CD8-positive, alpha-beta memory T cell (primary cell): ENCODE results near the gene STAT1. TPM values are rescaled to one million over a fixed set of nuclear protein-coding genes. Genes with fewer than 3 reads are reported as not detected.

ENCODE experiments used
- CTCF ChIA-PET: fragments of 350-600 bp; sonication (Branson Sonifier 250); formaldehyde crosslinking; loops from one replicate; lab custom pipeline; 2021; ENCODE audit warnings: antibody characterized with exemption; lab: Charles Lee
- POLR2A ChIA-PET: fragments of 350-600 bp; sonication (Branson Sonifier 250); formaldehyde crosslinking; loops from one replicate; lab custom pipeline; 2021; ENCODE audit warnings: antibody characterized with exemption; lab: Charles Lee
- DNase-seq, 5 donors: peaks; one replicate each; pipeline versions ENCODE4 v3.0.0 to v3.0.0-alpha.2; 2020 to 2022; ENCODE audit warnings: mixed read lengths in 1 of 5
- H3K27ac ChIP-seq: one replicate; pipeline ENCODE4 v1.7.0; 2013; ENCODE audit warnings: low read depth, mild to moderate bottlenecking, low read length, moderate library complexity
- H3K27me3 ChIP-seq: 2 replicates; pipeline ENCODE4 v1.7.0; 2013; ENCODE audit warnings: low read length, mild to moderate bottlenecking; ENCODE audit not compliant: insufficient read depth, poor library complexity, severe bottlenecking
- H3K36me3 ChIP-seq: 2 replicates; pipeline ENCODE4 v1.7.0; 2013; ENCODE audit warnings: mild to moderate bottlenecking, low read length, moderate library complexity; ENCODE audit not compliant: insufficient read depth
- H3K4me1 ChIP-seq: 2 replicates; pipeline ENCODE4 v1.7.0; 2013; ENCODE audit warnings: mild to moderate bottlenecking, low read length, moderate library complexity; ENCODE audit not compliant: insufficient read depth
- H3K4me3 ChIP-seq: 2 replicates; pipeline ENCODE4 v1.7.0; 2013; ENCODE audit warnings: mild to moderate bottlenecking, low read length
- H3K9me3 ChIP-seq: 2 replicates; pipeline ENCODE4 v1.7.0; 2013; ENCODE audit warnings: mild to moderate bottlenecking, low read length
- H3K27ac Mint-ChIP-seq, 8 donors: one replicate each; pipeline ENCODE4 v1.8.0; 2020 to 2021; ENCODE audit warnings: mixed read lengths in 8 of 8, mild to moderate bottlenecking in 6 of 8, inconsistent platforms in 3 of 8, moderate library complexity in 3 of 8
- H3K27me3 Mint-ChIP-seq, 2 donors: one replicate each; pipeline ENCODE4 v1.8.0; 2020 to 2021; ENCODE audit warnings: mixed read lengths in 2 of 2, mild to moderate bottlenecking in 1 of 2, moderate library complexity in 1 of 2
- H3K36me3 Mint-ChIP-seq, 3 donors: one replicate each; pipeline ENCODE4 v1.8.0; 2020 to 2021; ENCODE audit warnings: mixed read lengths in 3 of 3, inconsistent platforms in 1 of 3, mild to moderate bottlenecking in 1 of 3
- H3K4me1 Mint-ChIP-seq, 3 donors: one replicate each; pipeline ENCODE4 v1.8.0; 2020 to 2021; ENCODE audit warnings: mixed read lengths in 3 of 3, inconsistent platforms in 1 of 3, mild to moderate bottlenecking in 1 of 3
- H3K4me3 Mint-ChIP-seq, 7 donors: one replicate each; pipeline ENCODE4 v1.8.0; 2020 to 2021; ENCODE audit warnings: mixed read lengths in 7 of 7, mild to moderate bottlenecking in 6 of 7, moderate library complexity in 4 of 7, inconsistent platforms in 2 of 7
- H3K9me3 Mint-ChIP-seq, 5 donors: one replicate each; pipeline ENCODE4 v1.8.0; 2020 to 2022; ENCODE audit warnings: mixed read lengths in 5 of 5, mild to moderate bottlenecking in 3 of 5, moderate library complexity in 2 of 5, inconsistent platforms in 1 of 5
- polyA plus RNA-seq: library from polyadenylated mRNA; unstranded; fragments of 300-500 nt; fragmentation: Illumina TruSeq; gene quantifications from one replicate; pipeline ENCODE4 v1.2.3, GENCODE V29; 2021
- total RNA-seq, 2 experiments: library from RNA; stranded (reverse); gene quantifications; one replicate each; pipeline ENCODE4 v1.2.3, GENCODE V29; 2021

The STAT1 gene
- total and polyA plus RNA-seq, 3 experiments from 2014 or later = 142 to 173 (median 145) TPM

GRCh38 chr2:191031256-191031655, 17.3 kb upstream of the STAT1 start:
- H3K27me3 ChIP-seq = no peaks in the 10 kb centered on the region
- ChIA-PET CTCF (no interaction called here), POLR2A (no interaction called here)
- no peak overlapping the region for H3K27ac ChIP-seq
- no peak for DNase-seq
- Mint-ChIP-seq H3K9me3 (no peaks in the 10 kb centered on the region), H3K4me3 (no peak overlapping the region), H3K36me3 (peaks cover 0 to 80% (median 9%) of the 10 kb centered on the region in 3 donors), H3K27me3 (no peaks in the 10 kb centered on the region), H3K27ac (peak overlapping the region in 7 of 8 donors; percentile 43 to 87 (median 79)), H3K4me1 (peaks cover 30 to 42% (median 35%) of the 10 kb centered on the region in 3 donors)
- no peaks in the 10 kb centered on the region for H3K9me3 ChIP-seq
- H3K36me3 ChIP-seq = peaks cover 32% of the 10 kb centered on the region
- H3K4me1 ChIP-seq = peaks cover 30% of the 10 kb centered on the region
- no peak overlapping the region for H3K4me3 ChIP-seq

- Mint-ChIP-seq H3K36me3 (peaks cover 0 to 77% (median 9%) of the 10 kb centered on the region in 3 donors), H3K27me3 (no peaks in the 10 kb centered on the region), H3K4me3 (peak overlapping the region in 1 of 7 donors; percentile 59), H3K9me3 (no peaks in the 10 kb centered on the region), H3K27ac (peak overlapping the region; percentile 59 to 91 (median 80)), H3K4me1 (peaks cover 30 to 48% (median 35%) of the 10 kb centered on the region in 3 donors)
- no peaks in the 10 kb centered on the region for H3K27me3 ChIP-seq
- CTCF ChIA-PET = no interaction called here
- peaks cover 26% of the 10 kb centered on the region for H3K36me3 ChIP-seq
- no peak overlapping the region for H3K27ac ChIP-seq
- H3K4me1 ChIP-seq = peaks cover 30% of the 10 kb centered on the region
- no peak overlapping the region for H3K4me3 ChIP-seq
- DNase-seq = peak in 3 of 5 donors; percentile 14 to 58 (median 52)
- POLR2A ChIA-PET = no interaction called here
- H3K9me3 ChIP-seq = no peaks in the 10 kb centered on the region
Observed at GRCh38 chr2:191030521-191031154, 16.7 kb upstream of the STAT1 start.

- H3K36me3 Mint-ChIP-seq = peaks cover 0 to 64% (median 4%) of the 10 kb centered on the region in 3 donors
- H3K4me1 Mint-ChIP-seq = peaks cover 33 to 55% (median 40%) of the 10 kb centered on the region in 3 donors
- CTCF ChIA-PET = interaction anchor here (0.9 to 3.1 kb wide), 6 partner anchors 9 to 179 kb away, joined by 3 to 12 read pairs (median 9); no protein-coding TSS in a partner anchor
- H3K4me1 ChIP-seq = peaks cover 30% of the 10 kb centered on the region
- no peaks in the 10 kb centered on the region for H3K27me3 Mint-ChIP-seq
- peak overlapping the region; percentile 3 to 93 (median 72) for H3K27ac Mint-ChIP-seq
- H3K36me3 ChIP-seq = peaks cover 14% of the 10 kb centered on the region
- H3K4me3 Mint-ChIP-seq = peak overlapping the region in 6 of 7 donors; percentile 11 to 38 (median 24)
- H3K27ac ChIP-seq = no peak overlapping the region
- no peaks in the 10 kb centered on the region for H3K9me3 Mint-ChIP-seq
- no peaks in the 10 kb centered on the region for H3K9me3 ChIP-seq
- no peaks in the 10 kb centered on the region for H3K27me3 ChIP-seq
- POLR2A ChIA-PET = interaction anchor here (0.7 to 1.2 kb wide), 2 partner anchors 31 to 121 kb away, joined by 3 read pairs; partner anchors contain the start of gene STAT4
- no peak for DNase-seq
- H3K4me3 ChIP-seq = peak overlapping the region; percentile 24
Observed at GRCh38 chr2:191029280-191029950, 15.4 kb upstream of the STAT1 start.

- no peak for DNase-seq
- Histone ChIP-seq H3K36me3 (no peaks in the 10 kb centered on the region), H3K4me1 (peaks cover 55% of the 10 kb centered on the region), H3K4me3 (no peak overlapping the region), H3K27ac (no peak overlapping the region), H3K9me3 (no peaks in the 10 kb centered on the region), H3K27me3 (no peaks in the 10 kb centered on the region)
- no peaks in the 10 kb centered on the region for H3K9me3 Mint-ChIP-seq
- H3K4me1 Mint-ChIP-seq = peaks cover 33 to 57% (median 40%) of the 10 kb centered on the region in 3 donors
- H3K27ac Mint-ChIP-seq = peak overlapping the region in 6 of 8 donors; percentile 7 to 89 (median 58)
- CTCF ChIA-PET = interaction anchor here (0.9 kb wide), 1 partner anchor 10 kb away, joined by 3 read pairs; no protein-coding TSS in a partner anchor
- POLR2A ChIA-PET = no interaction called here
- H3K36me3 Mint-ChIP-seq = peaks cover 0 to 39% (median 3%) of the 10 kb centered on the region in 3 donors
- H3K4me3 Mint-ChIP-seq = no peak overlapping the region
- H3K27me3 Mint-ChIP-seq = no peaks in the 10 kb centered on the region
Observed at GRCh38 chr2:191026377-191026776, 12.4 kb upstream of the STAT1 start.

GRCh38 chr2:191025135-191025534, 11.2 kb upstream of the STAT1 start:
- Histone ChIP-seq H3K4me3 (no peak overlapping the region), H3K27ac (no peak overlapping the region), H3K4me1 (peaks cover 56% of the 10 kb centered on the region), H3K27me3 (no peaks in the 10 kb centered on the region), H3K9me3 (no peaks in the 10 kb centered on the region), H3K36me3 (no peaks in the 10 kb centered on the region)
- peak overlapping the region; percentile 30 to 83 (median 73) for H3K27ac Mint-ChIP-seq
- H3K4me1 Mint-ChIP-seq = peaks cover 24 to 46% (median 30%) of the 10 kb centered on the region in 3 donors
- POLR2A ChIA-PET = no interaction called here
- no peaks in the 10 kb centered on the region for H3K9me3 Mint-ChIP-seq
- H3K4me3 Mint-ChIP-seq = peak overlapping the region in 1 of 7 donors; percentile 6
- CTCF ChIA-PET = interaction anchor here (1.0 to 1.9 kb wide), 2 partner anchors 10 to 11 kb away, joined by 3 to 6 read pairs; partner anchors contain the start of gene STAT1
- DNase-seq = no peak
- H3K36me3 Mint-ChIP-seq = peaks cover 0 to 32% (median 0%) of the 10 kb centered on the region in 3 donors
- no peaks in the 10 kb centered on the region for H3K27me3 Mint-ChIP-seq

- H3K27ac Mint-ChIP-seq = no peak overlapping the region
- peaks cover 22 to 44% (median 30%) of the 10 kb centered on the region in 3 donors for H3K4me1 Mint-ChIP-seq
- peak overlapping the region; percentile 66 for H3K4me3 ChIP-seq
- H3K36me3 Mint-ChIP-seq = peaks cover 0 to 17% (median 0%) of the 10 kb centered on the region in 3 donors
- peaks cover 53% of the 10 kb centered on the region for H3K4me1 ChIP-seq
- H3K27me3 Mint-ChIP-seq = no peaks in the 10 kb centered on the region
- no peaks in the 10 kb centered on the region for H3K9me3 Mint-ChIP-seq
- H3K4me3 Mint-ChIP-seq = no peak overlapping the region
- H3K9me3 ChIP-seq = no peaks in the 10 kb centered on the region
- H3K36me3 ChIP-seq = no peaks in the 10 kb centered on the region
- POLR2A ChIA-PET = interaction anchor here (0.5 to 2.6 kb wide), 6 partner anchors 9 to 172 kb away, joined by 3 to 13 read pairs (median 4); partner anchors contain the start of genes GLS and STAT1
- CTCF ChIA-PET = interaction anchor here (0.8 to 2.2 kb wide), 6 partner anchors 9 to 132 kb away, joined by 3 to 8 read pairs (median 6); partner anchors contain the start of gene STAT1
- peak in 2 of 5 donors; percentile 44 for DNase-seq
- no peaks in the 10 kb centered on the region for H3K27me3 ChIP-seq
- H3K27ac ChIP-seq = no peak overlapping the region
Observed at GRCh38 chr2:191023235-191023679, 9.3 kb upstream of the STAT1 start.

- H3K27me3 Mint-ChIP-seq = no peaks in the 10 kb centered on the region
- ChIA-PET CTCF (interaction anchor here (1.1 to 1.9 kb wide), 6 partner anchors 8 to 135 kb away, joined by 3 to 6 read pairs (median 4); no protein-coding TSS in a partner anchor), POLR2A (interaction anchor here (0.6 to 1.3 kb wide), 3 partner anchors 9 to 76 kb away, joined by 3 to 5 read pairs (median 4); no protein-coding TSS in a partner anchor)
- no peaks in the 10 kb centered on the region for H3K9me3 Mint-ChIP-seq
- peak overlapping the region; percentile 72 for H3K27ac ChIP-seq
- no peak overlapping the region for H3K4me3 Mint-ChIP-seq
- no peaks in the 10 kb centered on the region for H3K36me3 ChIP-seq
- H3K27ac Mint-ChIP-seq = no peak overlapping the region
- H3K9me3 ChIP-seq = no peaks in the 10 kb centered on the region
- H3K4me1 ChIP-seq = peaks cover 55% of the 10 kb centered on the region
- H3K4me1 Mint-ChIP-seq = peaks cover 23 to 40% (median 36%) of the 10 kb centered on the region in 3 donors
- peak overlapping the region; percentile 66 for H3K4me3 ChIP-seq
- H3K36me3 Mint-ChIP-seq = peaks cover 0 to 4% (median 0%) of the 10 kb centered on the region in 3 donors
- H3K27me3 ChIP-seq = no peaks in the 10 kb centered on the region
- peak in 1 of 5 donors; percentile 49 for DNase-seq
Observed at GRCh38 chr2:191020742-191021381, 6.9 kb upstream of the STAT1 start.
